Femur (tissue), 1 donor: Measurements from ENCODE around the gene PPP2R1A.

ENCODE experiments used
- DNase-seq: peaks from one replicate; pipeline ENCODE4 v3.0.0-alpha.2; 2017

PPP2R1A gene

DNA sequence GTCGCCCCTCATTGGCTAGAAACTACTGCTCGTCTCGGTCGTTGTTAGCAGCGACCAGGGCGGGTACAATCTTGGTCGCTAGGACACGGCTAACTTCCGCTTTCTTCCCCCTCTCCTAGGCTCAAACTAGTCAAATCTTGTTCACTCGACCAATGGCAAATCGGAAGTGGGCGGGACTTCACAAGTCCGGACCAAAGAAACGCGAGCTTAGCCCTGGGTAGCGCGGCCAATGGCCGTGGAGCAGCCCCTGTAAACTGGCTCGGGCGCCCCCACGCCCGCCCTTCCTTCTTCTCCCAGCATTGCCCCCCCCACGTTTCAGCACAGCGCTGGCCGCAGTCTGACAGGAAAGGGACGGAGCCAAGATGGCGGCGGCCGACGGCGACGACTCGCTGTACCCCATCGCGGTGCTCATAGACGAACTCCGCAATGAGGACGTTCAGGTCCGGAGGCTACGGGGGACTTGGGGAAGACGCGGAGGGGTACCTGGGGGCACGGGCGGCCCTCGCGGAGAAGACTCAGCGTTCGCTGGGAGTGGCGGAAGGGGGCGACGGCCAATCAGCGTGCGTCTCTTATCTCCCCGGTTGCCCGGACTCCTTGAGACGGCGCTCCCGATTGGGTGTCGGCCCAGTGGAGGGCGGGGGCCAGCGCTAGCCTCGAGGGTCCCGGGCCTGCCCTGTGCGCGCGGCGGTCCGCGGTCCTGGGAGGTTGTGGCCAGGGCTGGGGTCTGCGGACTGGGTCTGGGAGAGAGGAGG is at the start of gene PPP2R1A:
PPP2R1A (plus strand) TSS at position 318 of the 752 bp plus-strand sequence; CDS start at position 363, 45 bp downstream.
- peak; percentile 100 for DNase-seq

- DNase-seq: no peak
These were observed 48.6 kb upstream of the PPP2R1A start for GRCh38 chr19:52141203-52141602.

DNA sequence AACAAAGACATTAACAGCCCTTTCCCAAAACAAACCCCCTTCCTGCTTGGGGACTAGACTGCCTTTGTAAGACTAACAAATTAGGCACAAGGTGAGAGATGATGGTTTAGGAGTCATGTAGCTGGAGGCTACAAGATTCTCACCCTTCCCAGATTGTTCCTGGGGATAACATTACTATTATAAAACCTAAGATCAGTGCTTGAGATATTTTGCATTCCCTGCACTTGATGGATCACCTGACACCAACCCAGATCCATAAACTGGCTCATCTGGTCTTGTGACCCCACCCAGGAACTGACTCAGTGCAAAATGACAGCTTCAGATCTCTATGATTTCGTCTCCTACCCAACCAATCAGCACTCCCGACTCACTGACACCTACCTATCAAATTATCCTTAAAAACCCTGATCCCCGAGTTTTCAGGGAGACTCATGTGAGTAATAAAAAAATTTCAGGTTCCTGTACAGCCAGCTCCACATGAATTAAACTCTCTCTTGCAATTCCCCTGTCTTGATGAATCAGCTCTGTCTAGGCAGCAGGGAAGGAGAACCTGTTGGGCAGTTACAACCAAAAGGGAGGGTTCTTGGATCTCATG is 47.8 kb upstream of the PPP2R1A start:
- DNase-seq: no peak

GRCh38 chr19:52148256-52148655 is 41.6 kb upstream of the PPP2R1A start:
- DNase-seq: no peak

- DNase-seq: no peak
These were observed 34.1 kb upstream of the PPP2R1A start for GRCh38 chr19:52155596-52156359.

GRCh38 chr19:52170304-52170703 is 19.5 kb upstream of the PPP2R1A start:
- no peak for DNase-seq

DNA sequence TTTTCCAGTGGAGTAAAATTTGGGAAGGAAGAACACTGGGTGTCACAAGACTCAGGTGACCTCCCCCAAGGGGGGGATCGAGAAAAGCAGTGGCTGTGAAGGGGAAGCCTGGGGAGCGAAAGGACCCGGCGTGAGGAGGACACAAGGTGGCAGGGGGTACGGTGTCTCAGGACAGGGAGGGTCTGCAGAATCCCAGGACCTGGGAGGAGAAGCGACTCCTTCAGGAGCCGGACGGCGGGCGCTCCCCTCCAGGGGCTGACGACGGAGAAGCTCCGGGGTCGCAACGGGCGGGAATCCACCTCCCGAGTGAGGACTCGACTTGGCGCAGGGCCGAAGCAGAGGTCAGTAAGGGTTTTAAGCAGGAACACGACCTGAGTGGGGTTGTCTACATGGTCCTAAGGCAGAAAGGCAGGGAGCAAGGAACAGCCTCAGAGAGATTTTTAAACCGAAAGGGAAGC is 19.0 kb upstream of the PPP2R1A start:
- peak; percentile 49 for DNase-seq

DNA sequence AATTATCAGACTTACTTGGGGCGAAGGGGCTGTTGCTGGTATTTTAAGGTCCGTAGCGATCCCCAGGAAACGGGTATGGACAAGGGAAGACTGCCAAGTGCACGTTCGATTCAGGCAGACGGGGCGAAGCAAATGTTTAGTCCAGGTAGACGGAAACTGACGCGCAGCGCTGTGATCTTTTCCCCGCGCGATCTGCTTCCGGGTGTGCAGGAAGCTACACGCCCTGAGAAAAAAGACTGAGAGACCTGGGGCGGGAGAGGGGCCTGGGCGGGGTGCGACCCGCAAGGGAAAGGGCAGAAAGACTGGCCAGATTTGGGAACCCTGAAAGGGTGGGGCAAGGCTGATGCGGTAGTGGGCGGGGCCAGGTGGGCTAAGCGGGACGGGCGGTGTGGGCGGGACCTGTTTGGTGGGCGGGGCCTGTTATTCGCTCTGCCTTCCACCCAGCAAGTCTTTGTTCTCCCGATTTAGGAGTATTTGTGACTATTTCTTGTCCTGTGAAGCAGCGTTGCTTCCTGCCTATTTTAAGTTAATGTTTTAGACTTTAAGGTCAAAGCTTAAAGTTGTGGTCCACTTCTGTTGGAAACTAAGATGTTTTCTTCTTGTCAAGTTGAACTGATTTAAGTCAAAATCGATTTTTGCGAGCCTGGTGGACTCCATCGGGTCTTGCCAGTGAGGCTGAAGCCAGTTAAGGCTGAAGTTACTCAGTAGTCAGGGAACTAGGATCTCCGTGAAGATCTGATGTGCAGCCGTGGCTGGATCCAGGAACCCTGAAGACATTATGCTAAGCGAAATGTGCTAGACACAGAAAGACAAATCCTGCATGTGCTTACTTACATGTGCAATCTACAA is 18.3 kb upstream of the PPP2R1A start, which contains the start of gene ZNF836:
ZNF836 (minus strand) TSS at position 301 of the 849 bp plus-strand sequence. CDS start 3,549 bp downstream, outside the sequence.
- DNase-seq: peak; percentile 91

DNA sequence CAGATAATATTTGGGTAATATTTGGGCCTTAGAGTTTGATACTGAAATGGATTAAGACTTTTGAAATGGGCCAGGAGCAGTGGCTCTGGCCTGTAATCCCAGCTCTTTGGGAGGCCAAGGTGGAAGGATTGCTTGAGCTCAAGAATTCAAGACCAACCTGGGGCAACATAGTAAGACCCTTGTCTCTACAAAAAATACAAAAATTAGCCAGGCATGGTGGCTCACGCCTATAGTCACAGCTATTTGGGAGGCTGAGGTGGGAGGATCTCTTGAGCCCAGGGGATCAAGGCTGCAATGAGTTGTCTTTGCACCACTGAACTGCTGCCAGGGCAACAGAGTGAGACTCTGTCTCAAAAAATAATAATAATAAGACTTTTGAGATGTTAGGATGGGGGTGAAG is 17.5 kb upstream of the PPP2R1A start:
- no peak for DNase-seq

- DNase-seq: no peak
These were observed 13.3 kb upstream of the PPP2R1A start for GRCh38 chr19:52176574-52176973.

DNA sequence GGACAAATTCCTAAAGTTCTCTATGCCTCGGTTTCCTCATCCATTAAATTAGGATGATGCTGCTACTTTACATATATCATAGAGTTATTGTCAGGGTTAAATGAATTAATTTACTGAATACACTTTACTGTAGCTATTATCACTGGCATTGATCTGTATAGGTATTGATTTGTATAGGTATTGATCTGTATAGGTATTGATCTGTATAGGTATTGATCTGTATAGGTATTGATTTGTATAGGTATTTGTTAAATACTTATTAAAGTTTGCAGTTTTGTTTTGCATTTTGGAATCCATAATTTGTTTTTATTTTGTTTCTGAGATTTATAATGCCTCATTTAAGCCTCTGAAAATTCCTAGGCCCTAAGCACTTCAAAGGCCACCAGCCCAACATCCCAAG is 2.4 kb upstream of the PPP2R1A start:
- no peak for DNase-seq

DNA sequence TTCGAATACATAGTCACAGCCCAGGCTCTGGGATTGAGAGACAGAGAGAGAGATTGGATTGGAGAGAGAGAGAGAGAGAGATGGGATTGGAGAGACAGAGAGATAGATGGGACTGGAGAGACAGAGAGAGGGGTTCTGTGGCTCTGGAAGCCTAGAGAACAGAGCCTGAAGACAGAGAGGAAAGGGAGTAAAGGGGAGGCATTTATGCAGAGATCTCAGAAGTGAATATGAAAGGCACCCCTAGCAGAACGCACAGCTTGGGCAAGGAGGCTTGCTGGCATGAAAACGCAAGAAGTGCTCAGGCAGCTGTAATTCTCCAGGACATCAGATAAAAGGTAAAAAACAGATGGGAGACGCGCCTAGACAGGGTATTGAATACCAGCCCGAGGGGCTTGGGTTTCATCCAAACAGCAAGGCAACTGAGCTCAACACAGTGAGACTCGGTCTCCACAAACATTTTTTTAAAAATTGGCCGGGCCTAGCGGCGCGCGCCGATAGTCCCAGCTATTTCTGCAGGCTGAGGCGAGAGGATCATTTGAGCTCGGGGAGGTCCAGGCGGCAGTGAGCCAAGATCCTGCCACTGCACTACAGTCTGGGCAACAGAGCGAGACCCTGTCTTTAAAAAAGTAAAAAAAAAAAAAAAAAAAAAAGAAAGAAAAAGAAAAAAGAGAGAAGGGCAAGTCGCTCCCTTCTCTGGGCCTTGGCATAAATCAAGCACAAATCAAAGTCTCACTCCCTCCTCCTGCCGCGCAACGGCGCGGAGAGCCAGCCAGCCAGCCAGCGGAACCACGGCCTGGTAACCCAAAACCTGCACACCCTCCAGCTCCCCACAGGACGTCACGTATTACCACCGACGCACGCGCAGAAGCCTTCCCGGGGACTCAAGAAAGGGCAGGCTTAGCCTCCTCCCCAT is 774 bp upstream of the PPP2R1A start:
- no peak for DNase-seq

DNA sequence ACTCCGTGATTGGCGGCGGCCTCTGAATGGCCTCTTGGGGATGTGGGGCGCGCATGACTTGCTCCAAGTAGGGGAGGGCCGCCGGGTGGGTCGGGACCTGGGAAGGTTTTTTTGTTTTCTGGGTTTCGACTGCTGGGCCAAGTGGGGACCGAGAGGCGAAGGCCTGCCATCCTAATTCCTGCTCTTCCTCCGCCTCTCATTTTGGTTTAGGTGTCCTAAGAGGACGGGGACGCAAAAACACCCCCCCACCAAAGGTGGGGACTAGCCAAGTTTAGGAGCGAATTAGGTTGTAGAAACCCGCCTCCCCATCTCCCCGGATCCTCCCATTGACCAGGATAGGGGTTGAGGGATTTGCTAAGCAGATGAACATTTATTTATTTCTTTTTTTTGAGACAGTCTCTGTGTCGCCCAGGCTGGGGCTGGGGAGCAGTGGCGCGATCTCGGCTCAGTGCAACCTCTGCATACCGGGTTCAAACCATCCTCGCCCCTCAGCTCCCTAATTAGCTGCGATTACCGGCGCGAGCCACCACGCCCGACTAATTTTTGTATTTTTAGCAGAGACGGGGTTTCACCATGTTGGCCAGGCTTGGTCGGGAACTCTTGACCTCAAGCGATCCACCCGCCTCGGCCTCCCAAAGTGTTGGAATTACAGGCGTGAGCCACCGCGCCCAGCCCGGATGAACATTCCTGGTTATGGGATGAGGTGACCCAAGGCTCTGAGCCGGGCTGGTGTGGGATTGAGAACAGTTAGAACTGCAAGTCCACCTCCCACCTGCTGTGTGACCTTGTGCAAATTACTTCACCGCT is 838 bp downstream of the PPP2R1A start:
- peak; percentile 24 for DNase-seq

DNA sequence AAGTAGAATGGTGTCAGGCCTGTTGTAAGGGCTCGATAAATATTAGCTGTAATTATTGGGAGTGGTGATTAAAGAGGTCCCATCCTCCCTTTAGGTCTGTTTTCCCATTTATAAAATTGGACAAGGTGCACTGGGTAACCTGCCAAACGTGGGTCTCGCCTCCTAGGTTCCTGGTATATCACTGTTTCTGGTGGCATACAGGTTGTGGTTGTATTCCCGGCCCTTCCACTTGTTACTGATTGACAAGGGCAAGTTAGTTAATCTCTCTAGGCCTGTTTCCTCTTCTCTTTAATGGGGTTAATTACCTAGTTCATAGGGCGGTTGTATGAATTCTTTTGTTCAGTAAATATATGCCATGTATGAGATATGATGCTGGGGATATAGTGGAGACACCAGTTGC is 1.5 kb downstream of the PPP2R1A start:
- DNase-seq: no peak

DNA sequence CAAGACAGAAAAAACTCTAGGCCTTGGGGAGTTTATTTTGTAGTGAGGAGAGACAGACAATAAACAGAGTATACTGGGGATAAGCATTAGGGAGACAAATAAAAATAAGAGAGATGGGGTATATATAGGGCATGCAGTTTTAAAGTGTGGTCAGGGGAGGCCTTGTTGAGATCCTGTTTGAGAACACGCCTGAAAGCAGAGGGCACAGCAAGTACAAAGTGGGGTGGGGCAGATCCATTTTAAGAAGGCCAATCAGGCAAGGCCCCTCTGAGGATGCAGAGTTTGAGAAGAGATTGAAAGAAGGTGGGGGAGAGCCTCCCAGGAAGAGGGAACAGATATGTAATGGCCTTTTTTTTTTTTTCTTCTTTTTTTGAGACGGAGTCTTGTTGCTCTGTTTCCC is 2.1 kb downstream of the PPP2R1A start:
- no peak for DNase-seq

DNA sequence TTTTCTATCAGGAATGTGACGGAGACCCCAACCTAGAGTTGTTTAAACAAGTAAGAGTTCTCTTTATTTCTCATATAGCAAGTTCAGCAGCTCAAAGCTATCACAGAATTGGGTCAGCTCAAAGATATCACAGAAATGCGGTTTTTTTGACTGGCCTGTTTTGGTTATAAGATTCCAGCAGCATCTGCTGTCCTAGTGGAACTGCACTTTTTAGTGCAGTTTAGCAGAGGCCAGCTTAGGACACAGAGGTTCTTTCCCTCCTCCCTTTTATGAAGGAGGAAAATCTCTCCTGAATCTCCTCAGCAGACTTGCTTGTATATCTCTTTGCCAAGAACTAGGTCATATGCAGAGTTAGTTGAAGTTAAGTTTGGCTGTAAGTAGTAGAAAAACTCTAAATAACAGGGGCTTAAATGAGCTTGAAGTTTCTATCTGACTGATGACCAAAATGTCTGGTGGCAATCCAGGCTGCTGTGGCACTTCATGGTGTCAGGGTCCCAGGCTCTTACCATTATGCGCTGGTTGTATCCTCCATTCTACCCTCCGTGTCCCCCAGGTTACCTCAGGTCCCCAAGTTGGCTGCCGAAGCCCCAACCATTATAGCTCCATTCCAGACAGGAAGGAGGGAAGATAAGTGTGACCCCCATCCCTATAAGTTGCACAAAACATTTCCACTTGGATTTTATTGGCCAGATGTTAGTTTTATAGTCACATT is 6.6 kb downstream of the PPP2R1A start:
- DNase-seq: no peak

DNA sequence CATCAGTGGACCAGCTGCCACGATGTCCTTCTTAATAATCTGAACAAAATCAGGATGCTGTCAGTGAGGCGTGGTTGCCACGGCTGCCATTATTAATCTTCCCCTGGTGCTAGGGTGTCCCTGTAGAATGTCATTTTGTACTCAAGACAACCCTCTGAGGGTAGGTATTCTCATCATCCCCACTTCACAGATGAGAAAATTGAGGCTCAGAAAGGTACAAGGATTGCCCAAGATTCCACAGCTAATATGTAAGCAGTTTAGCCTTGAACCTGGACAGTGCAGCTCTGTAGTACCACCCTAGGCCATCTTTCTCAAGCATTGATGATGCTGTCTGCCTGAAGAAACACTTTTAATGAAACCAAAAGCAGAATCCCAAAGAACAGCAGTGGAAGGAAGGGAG is 8.1 kb downstream of the PPP2R1A start:
- DNase-seq: no peak

DNA sequence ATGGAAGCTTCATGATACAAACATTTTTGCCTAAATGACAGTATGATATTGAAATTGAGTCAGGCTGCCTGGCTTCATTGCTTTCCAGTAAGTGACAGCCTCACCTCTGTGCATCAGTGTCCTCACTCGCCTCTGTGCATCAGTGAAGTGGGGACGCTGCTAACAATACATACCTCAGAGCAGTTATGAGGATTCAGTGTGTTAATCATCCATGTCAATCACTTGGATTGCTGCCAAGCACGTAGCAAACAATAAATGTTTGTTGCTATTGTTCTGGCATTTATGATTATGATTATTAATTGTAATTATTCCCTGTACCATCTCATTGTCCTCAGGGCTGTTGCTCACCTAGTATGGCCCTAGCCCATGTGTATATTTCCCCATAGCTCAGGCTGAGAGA is 8.8 kb downstream of the PPP2R1A start:
- DNase-seq: no peak

DNA sequence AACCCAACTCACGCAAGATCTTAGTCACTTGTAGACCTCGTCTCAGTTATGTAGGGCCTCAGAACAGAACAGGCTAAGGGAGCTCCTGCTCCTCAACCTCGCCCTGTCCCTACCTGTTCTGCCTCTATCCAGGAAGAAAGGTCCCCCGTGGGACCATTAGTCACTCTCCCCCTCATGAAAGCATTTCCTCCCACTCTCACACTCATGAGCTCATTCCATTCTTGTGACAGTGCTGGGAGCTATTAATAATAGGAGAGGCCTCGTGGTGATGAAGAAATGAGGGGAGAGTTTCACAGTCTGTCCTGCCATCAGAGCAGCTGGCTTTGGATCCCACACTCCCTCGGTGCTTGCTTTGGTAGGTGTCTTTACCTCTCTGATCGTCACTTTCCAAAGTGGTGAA is 10.2 kb downstream of the PPP2R1A start:
- DNase-seq: no peak
